ENCODE results near the gene MORN1.

The MORN1 gene

DNA sequence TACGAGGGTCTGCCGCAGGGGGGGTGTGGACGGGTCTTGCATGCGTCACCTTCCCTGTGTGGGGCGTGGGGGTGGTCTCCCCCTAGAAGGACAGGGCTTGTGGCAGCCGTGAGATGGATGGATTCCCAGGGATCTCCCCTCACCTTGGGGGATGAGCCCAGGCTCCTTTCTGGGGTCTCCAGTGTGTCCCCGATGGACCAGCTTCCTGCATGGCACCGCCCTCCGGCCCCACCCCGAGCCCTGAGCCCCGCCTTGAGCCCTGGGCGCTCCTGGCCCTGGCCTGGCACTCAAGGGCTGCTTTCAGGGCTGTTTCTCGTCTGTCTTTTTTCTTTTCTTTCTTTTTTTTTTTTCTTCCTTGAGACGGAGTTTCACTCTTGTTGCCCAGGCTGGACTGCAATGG is 103.7 kb downstream of the MORN1 start:
- DNase-seq: no peak

DNA sequence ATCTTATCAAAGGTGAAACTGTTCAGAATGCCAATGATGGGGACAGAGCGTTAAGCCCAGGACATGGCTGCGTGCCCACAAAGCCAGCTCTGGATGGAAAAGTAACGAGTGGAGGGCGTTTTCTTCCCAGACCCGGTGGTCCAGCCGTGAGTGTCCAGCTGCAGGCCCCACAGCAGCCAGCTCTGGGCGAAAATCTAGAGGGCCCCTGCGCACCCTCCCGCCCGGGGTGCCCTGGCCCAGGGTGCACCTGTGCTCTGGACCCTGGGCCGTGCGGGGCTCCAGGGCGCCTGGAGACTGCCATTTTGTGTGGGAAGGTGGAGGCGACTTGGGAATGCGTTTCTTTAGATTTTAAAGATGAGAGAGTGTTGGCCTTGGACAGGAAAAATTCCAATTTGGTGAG is 104.4 kb downstream of the MORN1 start:
- no peak for DNase-seq

DNA sequence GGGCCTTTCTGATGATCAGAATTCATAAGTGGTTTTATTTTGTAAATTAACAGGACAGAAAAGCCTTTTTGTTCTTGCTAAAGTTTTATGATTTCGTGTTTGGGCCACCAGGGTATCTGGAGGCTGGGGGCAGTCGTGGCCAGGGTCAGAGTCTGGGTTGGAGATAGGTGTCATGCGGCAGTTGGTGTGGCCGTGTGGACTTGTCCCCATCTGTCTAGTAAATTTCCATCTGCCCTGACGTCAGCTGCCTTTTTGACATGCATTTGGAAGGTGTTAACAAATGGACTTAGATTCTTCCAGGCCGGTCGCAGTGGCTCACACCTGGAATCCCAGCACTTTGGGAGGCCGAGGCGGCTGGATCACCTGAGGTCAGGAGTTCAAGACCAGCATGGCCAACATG is 106.4 kb downstream of the MORN1 start:
- DNase-seq: no peak

DNA sequence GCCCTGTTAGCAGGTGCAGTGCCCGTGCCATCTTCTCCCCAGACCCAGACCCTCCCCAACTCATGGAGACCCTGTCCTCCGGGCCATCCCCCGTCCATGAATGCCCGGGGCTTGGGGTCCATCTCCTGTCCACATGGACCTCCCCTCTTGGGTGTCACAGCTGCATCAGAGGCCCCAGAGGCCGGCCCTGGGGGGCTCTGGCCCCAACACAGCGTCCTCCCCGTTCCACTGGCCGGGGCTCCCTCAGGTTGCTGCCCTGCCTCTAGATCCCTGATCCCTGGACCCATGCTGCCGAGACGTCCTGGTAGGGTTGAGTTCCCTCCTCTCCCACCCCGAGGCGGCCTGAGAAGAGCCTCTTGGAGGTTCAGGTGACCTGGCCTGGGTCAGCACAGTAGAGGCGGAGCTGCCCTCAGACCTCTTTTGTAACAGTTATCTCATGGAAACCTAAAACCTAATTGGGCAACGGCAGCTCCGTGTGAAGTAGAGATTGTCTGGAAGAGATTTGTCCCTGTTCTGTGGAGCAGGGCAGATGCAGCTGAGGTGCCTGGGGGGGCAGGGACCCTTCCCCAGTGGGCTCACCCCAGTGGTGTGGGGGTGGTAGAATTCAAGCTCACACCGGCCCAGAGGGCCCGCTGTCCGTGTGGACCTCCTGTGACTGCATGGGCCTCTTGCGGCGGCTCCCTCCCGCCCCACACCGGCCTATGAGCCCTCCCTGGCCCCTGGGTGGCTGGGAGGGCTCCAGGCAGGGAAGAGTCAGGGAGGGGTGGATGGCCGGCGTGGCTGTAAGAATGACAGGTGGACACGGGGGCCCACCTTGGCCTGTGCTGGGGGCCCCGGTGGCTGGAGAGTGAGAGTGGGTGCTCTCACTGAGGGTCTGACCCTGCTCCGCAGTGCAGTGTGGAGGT is 107.1 kb downstream of the MORN1 start:
- DNase-seq: no peak

DNA sequence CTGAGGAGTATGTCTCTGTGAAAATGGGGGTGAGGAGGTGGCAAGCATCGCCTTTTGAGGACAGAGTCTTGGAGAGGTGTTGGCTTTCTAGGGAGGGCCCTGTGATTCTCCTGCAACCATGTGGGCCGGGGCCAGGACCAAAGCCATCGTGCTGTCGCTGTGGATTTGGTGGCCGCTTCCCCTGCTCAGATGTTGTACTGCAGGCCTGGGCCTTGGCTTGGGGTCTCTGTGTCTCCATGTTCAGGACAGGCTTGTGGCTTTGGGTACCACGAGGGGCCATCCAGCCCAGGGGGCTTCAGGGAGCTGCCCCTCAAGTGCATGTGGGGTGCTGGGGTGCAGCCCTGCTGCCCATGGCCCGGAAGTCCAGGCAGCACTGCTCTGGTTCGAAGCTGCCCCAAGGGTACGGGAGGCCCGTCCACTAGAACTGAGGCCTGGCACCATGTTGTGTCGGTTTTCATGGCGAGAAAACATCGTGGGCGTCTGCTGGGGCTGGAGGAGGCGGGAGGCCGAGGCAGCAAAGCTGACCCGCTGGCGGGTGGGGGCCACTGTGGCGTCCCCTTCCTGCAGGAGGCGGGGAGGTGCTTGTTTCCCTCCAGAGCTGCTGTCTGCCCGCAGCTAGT is 107.9 kb downstream of the MORN1 start:
- no peak for DNase-seq

DNA sequence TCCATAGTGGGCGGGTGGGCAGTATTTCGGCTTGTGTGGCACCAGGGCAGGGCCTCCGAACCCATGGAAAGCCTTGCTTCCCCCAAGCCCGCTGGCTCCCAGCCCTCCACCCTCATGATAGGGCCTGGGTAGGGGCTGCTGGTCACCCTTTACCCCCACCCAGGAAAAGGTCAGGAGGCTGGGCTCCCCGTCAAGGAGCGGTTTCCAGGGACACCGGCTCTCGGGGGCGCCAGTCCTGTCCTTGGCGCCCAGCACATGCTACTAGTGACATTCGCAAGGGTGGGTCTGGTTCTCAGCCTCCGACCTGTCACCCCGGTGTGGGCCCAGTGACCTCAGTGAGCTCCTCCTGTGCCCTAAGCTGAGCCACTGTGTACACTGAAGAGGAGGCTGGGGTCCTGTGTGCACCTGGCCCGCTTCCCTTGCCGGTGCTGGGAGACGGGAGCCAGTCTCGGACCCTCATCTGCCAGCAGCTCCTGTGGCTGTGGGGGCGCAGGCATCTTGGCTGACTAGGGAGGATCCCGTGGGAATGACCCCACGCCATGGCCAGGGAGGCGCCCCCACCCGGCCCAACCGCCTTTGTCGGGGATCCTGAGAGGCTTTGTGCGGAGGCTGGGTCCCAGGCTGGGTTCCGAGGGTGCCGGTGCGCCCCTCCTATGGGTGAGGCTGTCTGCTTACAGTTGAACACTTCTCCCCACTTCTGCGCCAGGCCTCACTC is 108.6 kb downstream of the MORN1 start:
- DNase-seq: no peak

DNA sequence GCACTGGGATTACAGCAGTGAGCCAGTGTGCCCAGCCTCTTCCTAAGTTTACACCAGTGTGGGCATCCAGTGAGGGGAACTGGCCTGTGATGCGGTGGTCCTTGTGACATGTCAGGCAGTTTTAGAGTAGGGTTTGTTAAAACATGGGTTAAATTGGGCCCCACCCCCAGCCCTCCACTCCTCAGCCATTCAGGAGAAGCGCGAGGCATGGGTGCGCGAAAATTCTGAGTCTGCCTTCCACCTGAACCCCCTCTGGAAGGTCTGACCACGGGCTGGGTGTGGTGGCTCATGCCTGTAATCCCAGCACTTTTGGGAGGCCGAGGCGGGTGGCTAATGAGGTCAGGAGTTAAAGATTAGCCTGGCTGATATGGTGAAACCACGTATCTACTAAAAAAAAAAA is 111.5 kb downstream of the MORN1 start:
- no peak for DNase-seq

DNA sequence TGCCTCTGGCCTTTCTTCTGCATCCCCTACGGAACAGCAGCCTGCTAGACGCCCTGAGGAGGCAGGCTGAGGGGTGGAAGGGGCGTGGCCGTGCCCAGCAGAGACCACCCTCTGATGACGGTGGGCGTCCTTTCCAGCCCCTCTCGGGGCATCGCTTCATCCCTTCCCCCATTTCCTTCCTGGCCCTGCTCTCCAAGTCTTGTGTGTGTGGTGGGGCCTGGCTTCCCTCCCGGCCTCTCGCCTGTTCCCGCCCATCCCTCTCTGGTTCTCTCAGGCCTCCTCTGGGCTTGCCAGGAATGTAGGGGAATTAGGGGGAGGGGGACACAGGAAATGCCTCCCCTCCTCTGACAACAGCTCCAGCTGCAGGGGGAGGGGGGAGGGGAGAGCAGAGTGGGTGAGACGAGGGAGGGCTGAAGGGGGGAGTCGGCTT is 112.1 kb downstream of the MORN1 start:
- DNase-seq: no peak

DNA sequence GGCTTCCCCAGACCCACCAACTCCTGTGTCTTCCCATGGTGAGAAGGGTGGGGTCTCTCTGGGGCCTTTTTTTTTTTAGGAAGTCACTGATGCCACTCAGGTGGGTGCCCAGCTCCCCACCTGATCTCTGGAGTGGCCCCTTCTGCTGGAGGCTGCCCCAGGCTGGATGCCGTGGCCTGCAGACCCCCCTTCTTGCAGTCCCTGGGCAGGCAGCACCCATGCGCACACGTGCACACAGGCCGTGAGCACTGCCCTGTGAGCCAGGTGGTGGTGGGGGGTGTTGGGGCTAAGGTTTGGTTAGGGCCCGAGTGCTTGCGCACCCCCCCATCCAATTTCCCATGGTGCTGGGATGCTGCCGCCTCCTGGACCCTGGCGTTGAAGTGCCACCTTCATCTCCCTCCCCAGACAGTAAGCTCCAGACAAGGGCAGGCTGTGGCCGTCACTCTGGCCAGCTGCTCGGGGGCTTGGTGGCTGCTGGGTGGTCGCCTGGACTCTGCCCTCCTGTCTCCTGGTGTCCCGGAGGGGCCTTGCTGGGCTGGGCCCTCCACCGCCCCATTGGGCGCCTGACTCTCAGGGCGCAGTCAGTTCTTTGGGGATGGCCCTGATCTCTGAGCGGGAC is 112.7 kb downstream of the MORN1 start:
- no peak for DNase-seq

DNA sequence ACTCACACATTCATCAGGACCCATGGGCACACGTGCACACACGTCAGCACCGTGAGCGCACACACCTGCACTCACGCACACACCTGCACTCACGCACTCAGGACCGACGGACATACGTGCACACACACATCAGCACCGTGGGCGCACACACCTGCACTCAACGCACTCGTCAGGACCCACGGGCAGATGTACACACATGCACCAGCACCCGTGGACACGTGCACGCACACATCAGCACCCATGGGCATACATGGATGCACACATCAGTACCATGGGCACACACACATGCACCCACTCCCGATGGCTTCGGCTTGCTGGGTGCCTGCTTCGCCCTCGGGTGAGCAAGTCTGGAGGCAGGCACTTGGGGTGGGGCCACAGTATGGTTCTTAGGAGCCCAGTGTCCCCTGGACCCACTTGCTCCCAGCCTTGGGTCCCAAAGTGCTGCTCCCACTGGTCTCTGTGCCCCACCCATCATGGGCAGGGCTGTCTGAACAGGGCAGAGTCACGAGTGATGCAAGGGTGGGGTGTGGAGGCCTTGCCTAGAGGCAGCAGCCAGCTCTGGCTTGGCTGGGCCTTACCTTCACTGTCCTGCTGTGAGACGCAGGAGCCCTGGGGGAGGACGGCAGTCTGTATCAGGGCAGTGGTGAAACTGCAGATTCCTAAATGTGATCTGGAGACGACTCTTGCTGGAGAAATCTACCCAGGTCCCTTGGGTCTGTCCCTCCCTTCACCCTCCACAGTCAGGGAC is 113.4 kb downstream of the MORN1 start:
- no peak for DNase-seq

DNA sequence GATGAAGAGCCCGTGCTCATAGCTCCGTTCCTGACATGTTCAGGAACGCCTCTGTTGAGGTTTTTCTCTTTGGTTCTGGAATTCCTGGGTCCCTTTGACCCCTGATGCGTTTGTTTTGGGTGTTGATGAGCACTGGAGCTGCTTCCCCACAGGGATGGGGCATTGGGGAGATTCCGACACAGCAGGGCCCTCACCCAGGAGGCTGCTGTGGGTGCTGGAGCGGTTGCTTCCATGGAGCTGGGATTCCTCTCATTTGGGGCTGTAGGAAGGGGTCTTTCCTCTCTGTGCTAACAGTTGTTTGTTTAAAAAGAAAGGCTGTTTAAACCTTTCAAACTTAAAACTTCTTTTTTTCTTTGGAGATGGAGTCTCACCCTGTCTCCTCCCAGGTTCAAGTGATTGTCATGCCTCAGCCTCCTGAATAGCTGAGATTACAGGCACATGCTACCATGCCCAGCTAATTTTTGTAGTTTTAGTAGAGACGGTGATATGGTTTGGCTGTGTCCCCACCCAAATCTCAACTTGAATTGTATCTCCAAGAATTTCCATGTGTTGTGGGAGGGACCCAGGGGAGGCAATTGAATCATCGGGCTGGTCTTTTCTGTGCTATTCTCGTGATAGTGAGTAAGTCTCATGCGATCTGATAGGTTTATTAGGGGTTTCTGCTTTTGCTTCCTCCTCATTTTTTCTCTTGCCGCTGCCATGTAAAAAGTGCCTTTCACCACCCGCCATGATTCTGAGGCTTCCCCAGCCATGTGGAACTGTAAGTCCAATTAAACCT is 114.4 kb downstream of the MORN1 start:
- no peak for DNase-seq

DNA sequence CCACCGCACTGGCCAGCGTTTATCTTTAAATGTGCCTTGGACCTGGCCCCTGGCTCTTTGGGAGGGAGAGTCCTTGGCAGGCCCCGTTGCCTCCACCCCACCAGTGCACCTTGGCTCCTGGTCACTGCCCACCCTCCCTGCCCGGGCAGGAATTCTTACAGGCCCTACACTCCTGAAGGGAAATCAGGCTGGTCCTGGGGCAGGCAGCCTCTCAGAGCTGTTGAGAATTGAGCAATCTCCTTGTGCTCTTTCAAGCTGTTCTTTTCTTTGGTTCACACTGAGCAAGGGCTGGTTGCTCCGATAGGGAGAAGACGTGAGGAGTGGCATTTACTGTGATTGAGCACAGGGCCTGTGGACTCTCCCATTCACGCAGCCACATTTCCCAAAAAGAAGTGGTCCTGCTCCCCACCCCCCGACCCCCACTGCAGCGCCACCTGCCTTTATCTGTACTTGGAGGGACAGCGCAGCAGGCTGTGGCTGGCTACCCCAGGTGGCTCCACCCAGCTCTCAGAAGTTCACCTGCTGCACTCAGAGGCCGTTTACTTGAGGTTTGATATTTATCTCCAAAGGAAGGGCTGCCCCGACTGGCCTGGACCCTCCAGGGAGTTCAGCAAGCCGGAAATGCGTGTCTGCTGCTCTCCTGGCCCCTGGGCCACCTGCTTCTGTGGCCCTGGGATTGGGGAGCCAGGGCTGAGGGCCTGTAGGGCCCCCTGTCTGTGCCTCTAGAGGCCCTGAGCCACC is 115.4 kb downstream of the MORN1 start:
- DNase-seq: peak; percentile 14 to 17

DNA sequence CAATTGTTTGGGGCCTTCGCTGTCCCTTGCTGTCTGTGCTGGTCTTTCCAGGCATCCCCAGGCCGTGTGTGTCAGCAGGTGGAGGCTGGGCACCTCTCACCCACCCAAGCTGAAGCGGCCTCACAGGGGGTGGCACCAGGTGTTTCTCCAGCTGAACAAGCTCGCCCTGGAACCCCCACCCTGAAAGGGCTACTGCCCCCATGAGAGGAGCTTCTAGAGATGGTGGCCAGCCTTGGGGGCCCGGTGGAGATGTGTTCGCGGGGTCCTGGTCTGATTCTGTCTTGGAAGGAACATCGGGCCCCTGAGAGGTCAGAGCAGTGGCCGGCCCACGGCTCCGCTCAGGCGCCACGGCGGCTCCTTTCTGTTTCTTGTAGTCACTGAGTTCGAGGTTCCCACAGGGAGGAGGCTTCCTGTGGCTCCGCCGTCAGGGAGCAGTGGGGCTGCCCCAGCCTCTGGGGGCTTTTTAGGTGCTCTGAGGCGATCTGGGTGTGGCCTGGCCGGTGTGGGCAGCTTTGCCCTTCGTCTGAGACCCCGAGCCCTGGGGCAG is 116.4 kb downstream of the MORN1 start:
- no peak for DNase-seq

DNA sequence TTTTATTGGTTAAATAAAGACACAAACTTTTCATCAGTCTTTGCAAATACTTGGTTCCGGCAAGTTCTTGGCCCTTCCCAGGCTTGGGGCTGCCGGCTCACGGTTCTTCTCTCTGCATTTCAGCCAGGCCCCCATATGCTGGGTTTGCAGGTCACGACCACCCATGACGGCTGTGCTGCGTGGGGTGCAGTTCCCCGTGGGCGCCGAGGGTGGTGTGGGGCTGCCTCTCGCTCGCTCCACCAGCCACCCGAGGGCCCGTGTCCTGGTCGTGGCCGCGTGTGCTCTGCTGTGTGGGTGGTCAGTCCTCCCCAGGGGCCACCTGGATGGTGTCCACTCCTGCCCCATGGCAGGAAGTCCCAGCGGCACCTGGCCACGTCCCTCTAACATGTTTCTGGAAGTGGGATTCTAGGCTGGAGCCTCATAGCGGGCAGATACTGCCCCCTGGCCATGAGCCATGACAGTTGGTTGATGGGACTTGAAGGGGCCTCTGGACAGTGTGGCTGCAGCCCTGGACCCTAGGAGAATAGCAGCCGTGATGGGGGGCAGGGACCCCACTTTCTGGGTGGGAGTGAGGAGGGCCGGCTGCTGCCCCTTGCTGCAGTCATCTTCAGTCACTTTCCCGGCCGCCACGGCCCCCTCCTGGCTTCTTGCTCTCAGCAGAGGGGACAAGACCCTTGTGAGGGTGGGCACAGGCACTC is 117.0 kb downstream of the MORN1 start:
- DNase-seq: no peak

DNA sequence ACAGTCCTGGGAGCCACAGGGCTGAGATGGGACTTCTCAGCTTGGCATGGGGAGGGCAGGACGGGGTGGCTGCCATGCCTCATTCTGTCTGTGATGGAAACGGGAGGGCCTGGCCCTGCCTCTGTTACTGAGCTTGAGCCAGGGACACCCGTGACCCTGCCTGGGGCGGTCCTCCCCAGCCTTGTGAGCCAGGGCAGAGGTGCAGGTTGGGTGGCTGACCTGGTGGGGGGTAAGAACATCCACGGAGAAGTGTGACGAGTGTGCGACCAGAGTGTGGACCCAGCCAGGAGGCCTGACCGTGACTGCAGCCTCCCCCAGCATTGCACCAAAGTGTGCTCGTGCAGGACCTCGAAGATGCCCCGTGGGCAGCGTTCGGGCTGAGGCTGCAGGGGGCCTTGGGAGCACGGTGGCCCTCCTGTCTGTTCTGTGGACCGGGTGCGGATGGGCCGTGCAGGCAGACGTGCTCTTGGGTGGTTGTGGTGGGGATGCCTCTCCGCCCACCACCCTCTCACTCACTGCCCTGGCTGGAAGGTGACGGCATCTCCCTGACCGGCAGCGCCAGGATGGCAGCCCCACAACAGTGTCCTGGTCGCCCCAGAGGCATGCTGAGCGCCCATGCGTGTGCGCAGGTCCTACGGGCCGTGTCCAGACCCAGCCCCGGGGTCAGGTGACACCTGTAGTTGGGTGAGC is 117.8 kb downstream of the MORN1 start:
- no peak for DNase-seq

DNA sequence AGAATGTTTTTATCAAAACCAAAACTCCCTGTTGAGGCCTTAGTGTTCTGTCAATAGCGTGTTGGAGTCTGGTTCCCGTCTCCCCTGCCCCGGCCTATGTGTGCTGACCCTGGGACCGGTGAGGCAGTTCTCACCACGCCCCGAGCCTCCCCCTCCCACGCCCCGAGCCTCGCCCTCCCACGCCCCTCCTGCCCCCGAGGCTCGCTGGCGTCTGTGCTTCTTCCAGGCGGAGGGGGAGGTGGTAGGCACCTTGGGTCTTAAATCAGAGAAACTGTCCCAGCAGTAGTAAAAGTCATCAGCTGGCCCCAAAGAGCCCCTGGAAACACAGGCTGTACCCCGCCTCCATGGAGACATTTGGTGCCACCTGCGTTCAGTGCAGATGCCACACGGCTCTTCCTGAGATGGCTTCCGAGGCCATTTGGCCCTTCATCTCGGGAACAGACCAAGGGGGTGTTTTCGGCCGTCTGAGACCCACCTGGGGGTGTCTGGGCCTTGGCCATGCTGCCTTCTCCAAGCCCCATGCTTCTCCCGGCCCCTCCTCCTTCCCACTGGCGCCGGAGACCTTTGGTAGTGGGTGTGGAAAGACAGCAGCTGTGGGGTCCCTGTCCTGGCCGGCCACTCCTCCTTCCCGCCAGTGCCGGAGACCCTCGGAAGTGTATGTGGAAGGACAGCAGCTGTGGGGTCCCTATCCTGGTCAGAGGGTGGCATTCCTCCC is 118.5 kb downstream of the MORN1 start:
- DNase-seq: no peak

DNA sequence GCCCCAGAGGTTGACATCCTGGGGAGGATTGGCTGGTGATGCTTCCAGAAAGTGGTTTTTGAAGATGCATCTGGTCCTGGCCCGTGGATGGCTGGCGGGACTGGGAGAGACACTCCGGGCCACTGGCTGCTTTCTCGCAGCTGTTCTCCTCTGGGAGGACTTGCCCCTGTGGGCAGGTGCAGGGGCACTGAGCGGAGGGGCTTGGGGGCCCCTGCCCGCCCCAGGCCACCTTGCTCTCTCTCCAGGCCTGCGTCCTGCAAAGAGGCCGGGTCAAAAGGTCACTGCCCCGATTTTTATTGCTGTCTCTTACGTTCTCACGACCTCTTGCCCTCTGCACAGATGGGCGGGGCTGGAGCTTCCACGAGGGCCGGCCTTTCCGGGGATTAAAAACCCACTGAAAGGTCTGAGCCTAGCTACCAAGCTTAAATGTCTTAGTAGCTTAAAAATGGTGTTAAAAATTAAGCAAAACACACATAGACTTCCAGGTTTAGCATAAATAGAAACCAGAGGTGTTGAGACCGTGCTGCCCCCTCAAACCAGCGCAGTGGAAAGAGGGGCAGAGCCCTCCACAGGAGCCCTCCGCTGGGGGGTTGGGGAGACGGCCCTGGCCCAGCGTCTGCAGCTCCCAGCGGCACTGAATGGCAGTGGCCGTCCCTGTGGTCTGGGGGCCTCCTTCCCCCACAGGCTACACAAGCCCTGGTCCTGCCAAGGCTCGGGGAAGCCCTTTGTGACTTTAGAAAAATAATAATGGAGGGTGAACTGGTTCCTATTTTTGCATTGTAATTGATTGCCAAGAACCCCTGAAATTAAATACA is 119.3 kb downstream of the MORN1 start:
- no peak for DNase-seq

All from NCI-H187 (cell line).